GM13976 (cell line): ENCODE data around the gene CUBN.

Source experiments
- DNase-seq: peaks from one replicate; pipeline ENCODE4 v3.0.0; 2012; ENCODE audit warnings: low spot score
- CTCF ChIP-seq: IDR thresholded peaks from 2 replicates; pipeline ENCODE4 v1.5.1; 2012; ENCODE audit warnings: borderline replicate concordance, mild to moderate bottlenecking; ENCODE audit not compliant: insufficient read depth; ENCODE audit errors: extremely low read depth, missing control alignments, control extremely low read depth
- in situ Hi-C: fragments of 300-500 bp; cut with MboI; formaldehyde crosslinking; loops from one replicate; pipeline ENCODE4 v1.12.0; 2022; ENCODE audit warnings: low sequenced_read_pairs, mixed read lengths, inconsistent platforms; ENCODE audit not compliant: unreplicated experiment

Gene CUBN

GRCh38 chr10:17113889-17114540 lies 15.6 kb downstream of the CUBN start:
- no peak for TF ChIP-seq CTCF
- in situ Hi-C loops: no loop called here
- no peak for DNase-seq

- no peak for TF ChIP-seq CTCF
- in situ Hi-C loops: no loop called here
- DNase-seq: no peak
These were observed 16.3 kb downstream of the CUBN start for GRCh38 chr10:17113346-17113745.

- in situ Hi-C loops: no loop called here
- no peak for DNase-seq
- no peak for TF ChIP-seq CTCF
These were observed 17.0 kb downstream of the CUBN start for GRCh38 chr10:17112566-17112965.

GRCh38 chr10:17109475-17110207 lies 20.0 kb downstream of the CUBN start:
- DNase-seq: no peak

GRCh38 chr10:17109046-17109445 lies 20.6 kb downstream of the CUBN start:
- in situ Hi-C loops: no loop called here
- DNase-seq: no peak
- no peak for TF ChIP-seq CTCF

More at GRCh38 chr10:17109475-17110207, 20.0 kb downstream of the CUBN start:
- in situ Hi-C loops: no loop called here
- TF ChIP-seq CTCF: no peak

GRCh38 chr10:17106991-17107390 lies 22.6 kb downstream of the CUBN start:
- in situ Hi-C loops: no loop called here
- DNase-seq: no peak
- no peak for TF ChIP-seq CTCF

GRCh38 chr10:17101910-17102266 lies 27.7 kb downstream of the CUBN start:
- DNase-seq: no peak
- TF ChIP-seq CTCF: no peak
- in situ Hi-C loops: no loop called here
